Dermis blood vessel endothelial cell (primary cell): ENCODE data around the gene CACNA2D3. TPM values are rescaled to one million over a fixed set of nuclear protein-coding genes. Genes with fewer than 3 reads are reported as not detected.

ENCODE experiments used
- DNase-seq: peaks from one replicate; pipeline ENCODE4 v3.0.0; 2010
- total RNA-seq: library from RNA; depleted of rRNA; stranded (reverse); fragments of >200 nt; gene quantifications from 2 replicates; pipeline ENCODE4 v1.2.3, GENCODE V29; 2014

The CACNA2D3 gene
- total RNA-seq, 1 donor from 2014 or later: under 0.01 TPM

GRCh38 chr3:54641226-54642014 lies 519.1 kb downstream of the CACNA2D3 start:
- DNase-seq: no peak

GRCh38 chr3:54642147-54642546 lies 519.8 kb downstream of the CACNA2D3 start:
- DNase-seq: no peak

GRCh38 chr3:54647721-54648120 lies 525.4 kb downstream of the CACNA2D3 start:
- no peak for DNase-seq

GRCh38 chr3:54649551-54649950 lies 527.2 kb downstream of the CACNA2D3 start:
- DNase-seq: no peak

- no peak for DNase-seq
These were observed 531.3 kb downstream of the CACNA2D3 start for GRCh38 chr3:54653456-54654195.

GRCh38 chr3:54654776-54655175 lies 532.4 kb downstream of the CACNA2D3 start:
- no peak for DNase-seq

GRCh38 chr3:54659347-54659746 lies 537.0 kb downstream of the CACNA2D3 start:
- no peak for DNase-seq

GRCh38 chr3:54660714-54661132 lies 538.4 kb downstream of the CACNA2D3 start:
- no peak for DNase-seq

GRCh38 chr3:54661151-54661550 lies 538.8 kb downstream of the CACNA2D3 start:
- no peak for DNase-seq

GRCh38 chr3:54663501-54664011 lies 541.2 kb downstream of the CACNA2D3 start:
- no peak for DNase-seq

GRCh38 chr3:54665016-54665600 lies 542.8 kb downstream of the CACNA2D3 start:
- DNase-seq: no peak

- DNase-seq: no peak
These were observed 545.9 kb downstream of the CACNA2D3 start for GRCh38 chr3:54668236-54668635.

- no peak for DNase-seq
These were observed 548.0 kb downstream of the CACNA2D3 start for GRCh38 chr3:54670201-54671000.

GRCh38 chr3:54671511-54671910 lies 549.2 kb downstream of the CACNA2D3 start:
- DNase-seq: no peak

- DNase-seq: no peak
These were observed 553.7 kb downstream of the CACNA2D3 start for GRCh38 chr3:54676087-54676486.

GRCh38 chr3:54681706-54682105 lies 559.4 kb downstream of the CACNA2D3 start:
- no peak for DNase-seq

GRCh38 chr3:54685213-54685612 lies 562.9 kb downstream of the CACNA2D3 start:
- no peak for DNase-seq

GRCh38 chr3:54691289-54691771 lies 569.0 kb downstream of the CACNA2D3 start:
- DNase-seq: no peak

GRCh38 chr3:54696313-54696712 lies 574.0 kb downstream of the CACNA2D3 start:
- no peak for DNase-seq

GRCh38 chr3:54698054-54698453 lies 575.7 kb downstream of the CACNA2D3 start:
- DNase-seq: no peak

- no peak for DNase-seq
These were observed 581.6 kb downstream of the CACNA2D3 start for GRCh38 chr3:54703923-54704322.

- no peak for DNase-seq
These were observed 583.4 kb downstream of the CACNA2D3 start for GRCh38 chr3:54705730-54706129.
